NCI-H2081 treated with DMSO at 0.1 percent for 48 hours (cell line): ENCODE data around the gene PPFIBP2.

ENCODE experiments used
- DNase-seq: peaks from one replicate; lab custom pipeline; 2025; lab: John Stamatoyannopoulos, UW

Gene PPFIBP2

DNA sequence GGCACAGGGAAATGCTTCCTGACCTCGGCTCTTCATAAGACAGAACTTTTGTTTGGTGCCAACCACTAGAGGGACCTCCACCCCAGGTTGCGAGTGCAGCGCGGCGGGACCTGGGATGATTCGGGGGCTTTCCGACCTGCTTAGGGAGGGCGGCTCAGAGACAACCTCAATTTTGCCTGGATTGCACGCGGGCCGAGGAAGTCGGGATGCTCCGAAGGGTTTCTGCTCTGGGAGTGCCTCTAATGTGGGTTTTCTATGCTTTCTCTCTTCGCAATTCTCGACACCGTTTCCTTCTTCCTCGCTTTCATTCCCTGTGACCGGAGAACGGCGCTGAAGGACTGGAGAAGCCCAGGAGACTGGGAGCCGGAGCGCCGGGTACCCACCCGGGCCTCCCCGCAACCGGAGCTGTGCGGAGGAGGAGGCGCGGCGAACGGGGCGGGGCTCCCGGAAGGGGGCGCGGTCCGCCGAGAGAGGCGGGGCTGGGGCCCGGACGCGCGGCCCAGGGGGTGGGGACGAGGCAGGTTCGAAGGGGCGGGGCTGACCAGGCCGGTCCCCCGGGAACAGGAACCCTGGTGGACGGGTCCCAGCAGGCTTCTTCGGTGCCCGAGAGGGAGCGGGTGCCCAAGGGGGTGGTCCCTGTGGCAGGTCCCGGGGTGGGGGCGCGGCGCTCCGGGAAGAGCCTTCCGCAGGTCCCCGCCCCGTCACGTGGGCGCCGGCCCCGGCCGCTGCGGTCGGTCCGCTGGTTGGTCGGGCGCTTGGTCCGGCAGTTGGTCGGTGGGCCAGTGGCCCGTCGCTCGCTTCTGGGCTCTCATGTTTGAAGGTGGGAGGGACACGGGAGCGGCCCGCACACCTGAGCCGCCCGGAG lies at the start of gene PPFIBP2:
TSS of gene PPFIBP2 (plus strand) at position 766 of the 865 bp plus-strand sequence. CDS start 35,477 bp downstream, outside the sequence.
- no peak for DNase-seq

DNA sequence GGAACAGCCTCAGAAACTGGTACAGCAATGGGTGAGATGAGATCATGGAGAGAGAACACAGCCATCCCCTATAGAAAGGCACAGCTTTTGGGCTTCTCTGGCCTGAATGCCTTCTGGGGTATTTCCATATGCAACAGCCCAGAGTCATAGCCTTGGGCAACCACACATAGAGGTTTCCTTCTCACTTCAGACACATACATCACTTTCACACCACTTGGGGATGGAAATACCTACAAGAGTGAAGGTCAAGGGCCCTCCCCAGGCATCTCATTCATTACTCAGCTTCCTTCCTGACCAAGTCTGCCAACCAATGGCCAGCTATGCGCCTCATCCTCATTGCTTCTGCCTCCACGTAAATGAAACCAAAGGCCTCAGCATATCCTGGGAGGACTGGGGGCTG lies 46.1 kb upstream of the PPFIBP2 start:
- DNase-seq, result no peak

DNA sequence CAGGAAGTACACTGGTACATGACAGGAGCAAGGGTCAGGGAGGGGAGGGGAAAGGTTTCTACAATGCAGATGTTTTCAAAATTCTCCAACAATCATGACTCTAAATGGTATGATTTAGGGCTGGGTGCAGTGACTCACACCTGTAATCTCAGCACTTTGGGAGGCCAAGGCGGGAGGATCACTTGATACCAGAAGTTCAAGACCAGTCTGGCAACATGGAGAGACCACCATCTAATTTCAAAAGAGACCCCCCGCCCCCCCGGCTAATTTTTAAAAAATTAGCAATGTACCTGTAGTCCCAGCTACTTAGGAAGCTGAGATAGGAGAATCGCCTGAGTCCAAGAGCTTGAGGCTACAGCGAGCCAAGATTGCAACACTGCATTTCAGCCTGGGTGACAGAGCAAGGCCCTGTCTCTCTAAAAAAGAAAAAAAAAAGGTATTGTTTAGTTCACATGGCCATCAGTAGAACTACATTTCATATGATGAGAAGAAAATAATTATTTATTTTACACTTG lies 44.4 kb upstream of the PPFIBP2 start:
- no peak for DNase-seq

DNA sequence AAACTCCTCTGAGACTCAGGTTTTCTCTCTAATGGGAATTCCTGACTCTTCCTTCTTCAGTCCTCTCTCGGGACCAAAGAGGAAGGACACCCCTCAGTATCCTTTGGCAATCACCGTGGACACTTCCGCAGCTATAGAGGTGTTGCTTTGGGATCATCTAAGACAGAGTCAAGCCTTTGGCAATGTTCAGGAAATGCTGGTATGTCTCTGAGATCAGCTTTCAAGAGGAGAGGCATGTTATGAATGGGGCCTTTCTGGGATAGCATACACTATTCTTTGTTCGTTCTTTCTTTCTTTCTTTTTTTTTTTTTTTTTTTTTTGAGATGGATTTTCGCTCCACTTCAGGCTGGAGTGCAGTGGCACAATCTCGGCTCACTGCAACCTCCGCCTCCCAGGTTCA lies 42.7 kb upstream of the PPFIBP2 start:
- DNase-seq, result no peak

DNA sequence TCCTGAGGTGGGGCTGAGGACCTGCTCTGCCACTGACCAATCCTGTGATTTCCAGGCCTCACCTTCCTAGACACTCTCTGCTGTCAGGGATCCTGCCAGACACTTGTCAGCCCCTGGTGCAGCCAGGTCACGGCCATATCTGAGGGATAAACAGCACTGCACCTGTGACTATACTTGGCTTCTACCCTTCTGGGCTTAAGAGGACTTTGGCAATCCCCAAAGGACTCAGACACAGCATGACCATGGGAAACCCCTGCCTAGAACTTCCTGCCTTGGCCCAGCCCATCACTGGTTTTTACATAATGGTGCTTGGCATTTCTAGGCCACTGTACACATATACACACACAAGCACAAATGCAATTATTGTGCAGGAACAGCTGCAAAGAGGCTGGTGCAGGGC lies 40.1 kb upstream of the PPFIBP2 start:
- no peak for DNase-seq

- no peak for DNase-seq
Measured at GRCh38 chr11:7480113-7480512, 33.7 kb upstream of the PPFIBP2 start.

DNA sequence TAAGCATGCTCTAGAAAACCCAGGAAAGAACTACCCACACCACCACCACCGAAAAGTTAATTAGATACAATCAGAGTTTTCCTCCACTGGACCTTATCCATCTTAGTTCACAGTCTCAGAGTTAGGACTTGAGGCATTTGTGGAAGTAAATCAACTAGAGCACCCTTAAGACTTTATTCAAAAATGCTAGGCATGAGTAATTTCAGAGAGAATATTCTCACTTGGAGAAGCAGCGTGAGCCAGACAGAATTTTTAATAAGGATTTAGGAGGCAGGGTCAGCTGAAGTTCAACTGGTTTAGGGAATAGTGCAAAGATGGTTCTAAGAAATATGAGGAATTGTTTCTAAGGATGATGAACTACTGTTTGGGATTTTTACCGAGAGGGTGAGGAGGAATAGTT lies 29.7 kb upstream of the PPFIBP2 start:
- DNase-seq, result no peak

DNA sequence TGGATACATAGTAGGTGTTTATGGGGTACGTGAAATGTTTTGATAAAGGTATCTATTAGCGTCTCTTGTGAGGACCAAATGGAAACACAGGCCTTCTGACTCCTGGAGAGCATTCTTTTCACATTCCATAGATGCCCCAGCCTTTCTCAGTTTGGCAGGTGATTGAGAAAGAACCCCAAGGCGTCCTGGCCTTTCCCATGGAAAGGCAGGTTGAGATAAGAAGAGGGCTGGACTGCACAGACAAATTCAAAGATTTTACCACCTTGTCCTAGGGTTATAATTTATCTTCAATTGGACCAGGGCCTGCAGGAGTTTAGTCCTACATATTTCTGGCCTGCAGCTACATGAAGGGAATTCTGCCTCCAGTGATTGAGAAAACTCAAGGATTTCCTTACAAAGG lies 29.2 kb upstream of the PPFIBP2 start:
- no peak for DNase-seq

DNA sequence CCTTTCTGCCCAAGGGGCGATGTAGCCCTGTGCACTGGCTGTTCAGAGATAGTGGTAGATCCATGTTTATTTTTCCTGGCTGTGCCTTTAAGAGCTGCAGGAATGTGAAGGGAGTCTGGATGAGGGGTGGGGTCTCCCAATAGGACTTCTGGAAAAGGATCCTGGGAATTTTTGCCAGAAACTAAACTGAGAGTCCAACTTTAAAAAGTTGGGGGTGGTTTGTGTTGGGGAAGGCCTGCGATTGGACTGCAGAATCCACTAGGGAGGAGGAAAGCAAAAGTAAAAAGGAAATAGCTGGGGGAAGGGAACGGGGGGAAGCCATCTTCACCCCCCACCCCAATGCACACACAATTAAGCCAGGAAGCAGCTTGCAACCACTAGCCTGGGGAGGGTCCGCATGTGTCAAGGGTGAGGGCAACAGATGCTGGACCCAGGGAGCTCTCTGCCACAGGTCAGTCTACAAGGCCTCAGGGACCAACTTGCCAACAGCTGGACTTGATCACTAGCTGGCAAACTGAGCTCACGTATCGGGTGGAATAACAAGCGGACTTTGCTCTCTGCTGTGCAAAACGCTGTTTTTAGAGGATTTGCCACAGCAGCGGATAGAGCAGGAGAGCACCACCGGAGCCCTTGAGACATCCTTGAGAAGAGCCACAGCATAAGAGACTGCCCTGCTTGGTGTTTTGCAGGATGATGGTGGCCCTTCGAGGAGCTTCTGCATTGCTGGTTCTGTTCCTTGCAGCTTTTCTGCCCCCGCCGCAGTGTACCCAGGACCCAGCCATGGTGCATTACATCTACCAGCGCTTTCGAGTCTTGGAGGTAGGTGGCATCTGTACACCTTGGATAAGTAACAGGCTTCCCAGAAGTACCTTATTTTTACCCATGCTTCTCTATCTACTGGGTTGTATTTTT lies 28.4 kb upstream of the PPFIBP2 start, which contains the start of gene OLFML1:
TSS of gene OLFML1 (plus strand) at position 321 of the 912 bp plus-strand sequence. CDS start at position 691, 370 bp downstream.
- no peak for DNase-seq

DNA sequence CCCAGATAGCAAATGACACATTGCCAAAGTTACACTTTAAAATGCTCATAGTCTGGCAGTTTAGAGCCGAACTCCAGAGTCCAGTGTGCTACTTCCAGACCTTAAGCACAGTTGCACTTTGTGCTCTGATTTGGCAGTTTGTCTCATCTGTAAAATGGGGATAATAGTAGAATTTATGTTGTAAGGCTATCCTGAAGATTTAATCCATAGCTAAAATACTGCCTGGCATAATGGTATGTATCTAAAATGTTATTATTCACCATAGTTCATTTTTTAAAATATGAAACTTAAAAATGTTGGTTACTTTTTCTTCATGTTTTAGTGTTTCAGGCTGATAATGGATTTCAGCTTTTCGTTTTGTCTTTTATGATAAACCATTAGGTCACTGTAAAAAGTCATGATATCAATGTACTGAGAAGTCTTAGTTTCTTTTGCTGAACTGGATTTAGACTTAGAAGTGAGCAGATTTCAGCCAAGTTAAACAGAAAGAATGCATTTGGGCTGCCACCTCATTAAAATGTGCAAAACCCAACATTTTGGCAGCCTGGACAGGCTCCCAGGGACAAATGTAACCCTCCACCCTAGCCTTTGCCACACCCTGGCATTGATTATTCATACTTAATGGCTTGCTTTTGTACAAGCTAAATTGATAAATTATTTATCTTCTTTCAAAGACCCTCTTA lies 27.6 kb upstream of the PPFIBP2 start:
- DNase-seq, result no peak

- DNase-seq, result no peak
Measured at GRCh38 chr11:7486781-7487140, 27.0 kb upstream of the PPFIBP2 start.

GRCh38 chr11:7487360-7487759 lies 26.4 kb upstream of the PPFIBP2 start:
- no peak for DNase-seq

GRCh38 chr11:7488681-7489080 lies 25.1 kb upstream of the PPFIBP2 start:
- DNase-seq, result no peak

DNA sequence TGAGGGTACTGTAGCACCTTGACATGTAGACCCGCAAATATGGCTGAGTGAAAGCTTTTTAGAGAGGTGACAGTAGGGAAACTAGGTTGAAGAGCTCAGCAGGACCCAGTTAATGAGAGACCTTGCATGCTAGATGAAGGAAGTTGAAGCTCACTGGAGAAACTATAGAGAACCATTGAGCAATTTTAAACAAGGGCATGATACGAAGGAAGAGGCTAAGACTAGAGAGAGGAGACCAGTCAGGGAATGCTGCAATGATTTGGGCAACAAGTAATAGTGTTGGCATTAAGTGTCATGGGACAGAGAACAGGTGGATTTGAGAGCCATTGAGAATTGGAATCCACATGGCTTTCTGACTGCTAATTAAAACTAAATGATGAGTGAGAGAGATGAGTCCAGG lies 24.4 kb upstream of the PPFIBP2 start:
- DNase-seq, result no peak

DNA sequence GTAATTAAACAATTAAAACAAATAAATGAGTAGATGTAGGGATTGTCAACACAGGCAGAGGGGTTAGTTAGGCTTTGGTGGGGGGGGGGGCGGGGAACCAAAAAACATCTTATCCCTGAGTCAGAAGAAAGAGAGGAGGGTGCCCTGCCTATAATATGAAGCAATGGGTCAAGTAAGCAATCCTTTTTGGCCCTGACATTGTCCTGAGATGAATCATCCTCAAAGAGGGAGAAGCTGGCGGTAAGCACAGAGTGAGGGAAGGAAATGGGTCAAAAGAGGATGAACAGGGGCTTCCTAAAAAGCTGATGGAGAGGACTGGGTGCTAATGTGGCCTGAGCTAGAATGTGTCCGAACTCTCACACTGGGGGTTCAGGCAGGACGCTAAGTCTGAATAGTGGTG lies 23.7 kb upstream of the PPFIBP2 start:
- no peak for DNase-seq

GRCh38 chr11:7490535-7490934 lies 23.3 kb upstream of the PPFIBP2 start:
- no peak for DNase-seq

DNA sequence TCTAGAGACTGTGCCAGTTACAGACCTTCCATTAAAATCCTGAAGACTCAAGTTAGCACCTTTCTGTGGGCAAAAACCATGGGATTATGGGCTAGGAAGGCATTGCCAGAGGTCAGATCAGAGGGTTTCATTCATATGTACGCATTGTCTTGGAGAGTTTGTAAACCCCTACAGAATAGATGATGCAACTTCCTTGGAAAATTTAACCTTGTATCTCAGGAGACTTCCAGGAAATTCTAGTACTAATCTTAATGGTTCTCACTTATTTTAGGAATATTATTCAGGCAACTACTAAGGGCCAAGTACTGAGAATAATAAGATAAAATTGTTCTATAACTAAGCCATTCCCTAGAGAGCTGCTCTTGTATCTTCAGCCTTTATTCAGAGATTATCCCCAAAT lies 21.5 kb upstream of the PPFIBP2 start:
- no peak for DNase-seq

- DNase-seq, result no peak
Measured at GRCh38 chr11:7493670-7494069, 20.1 kb upstream of the PPFIBP2 start.

GRCh38 chr11:7494086-7494745 lies 19.6 kb upstream of the PPFIBP2 start:
- DNase-seq, result no peak

DNA sequence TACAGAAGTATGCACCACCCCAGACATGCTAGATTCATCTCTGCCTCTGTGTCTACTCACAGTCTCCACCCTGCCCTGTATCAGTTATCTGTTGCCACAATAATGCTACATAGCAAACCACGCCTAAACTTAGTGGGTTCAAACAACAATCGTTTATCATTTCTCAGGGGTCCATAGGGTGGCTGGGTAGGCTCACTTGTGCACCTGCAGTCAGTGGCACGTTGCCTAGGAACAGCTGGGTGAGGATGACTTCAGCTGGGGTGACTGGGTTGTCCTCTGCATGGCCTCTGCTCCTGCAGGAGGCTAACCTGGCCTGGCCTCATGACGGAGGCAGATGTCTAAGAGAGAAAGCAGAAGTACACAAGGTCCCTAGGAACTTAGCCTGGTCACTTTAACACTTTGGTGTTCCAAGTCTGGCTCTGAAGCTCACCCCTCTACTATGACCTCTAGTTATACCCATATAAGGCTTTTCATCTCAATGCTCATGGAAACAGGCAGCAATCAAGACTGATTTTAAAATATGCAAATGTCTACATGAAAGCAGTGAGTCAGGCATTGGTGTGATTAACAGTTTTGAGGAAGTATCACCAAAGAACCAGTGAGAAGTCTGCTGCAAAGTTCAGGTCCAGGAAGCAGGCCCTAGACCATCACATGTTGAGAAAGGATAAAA lies 17.8 kb upstream of the PPFIBP2 start:
- DNase-seq, result no peak

GRCh38 chr11:7498193-7498592 lies 15.6 kb upstream of the PPFIBP2 start:
- DNase-seq, result no peak
